ENCODE data around the gene GAL3ST3.
"Not testable (repeated sequence)": the region's sequence is repeated elsewhere in the genome, so short reads cannot be mapped to it uniquely, and the experiment has no call there.

Gene GAL3ST3

GRCh38 chr11:66048547-66049323, at the start of gene GAL3ST3:
TSS of gene GAL3ST3 (minus strand) at chr11:66049161. CDS start at chr11:66045415, 3,746 bp downstream.
- no peak for DNase-seq (ENCODE audit: low spot score)

GRCh38 chr11:66092125-66092524, 43.2 kb upstream of the GAL3ST3 start:
- DNase-seq (ENCODE audit: low spot score): not testable (repeated sequence)

GRCh38 chr11:66090288-66090687, 41.3 kb upstream of the GAL3ST3 start:
- no peak for DNase-seq (ENCODE audit: low spot score)

- no peak for DNase-seq (ENCODE audit: low spot score)
Observed at GRCh38 chr11:66089067-66089466, 40.1 kb upstream of the GAL3ST3 start.

- no peak for DNase-seq (ENCODE audit: low spot score)
Observed at GRCh38 chr11:66087148-66087908, 38.4 kb upstream of the GAL3ST3 start.

GRCh38 chr11:66084821-66085475, 36.0 kb upstream of the GAL3ST3 start:
- no peak for DNase-seq (ENCODE audit: low spot score)

- DNase-seq (ENCODE audit: low spot score): no peak
Observed at GRCh38 chr11:66083767-66084166, 34.8 kb upstream of the GAL3ST3 start.

- DNase-seq (ENCODE audit: low spot score): no peak
Observed at GRCh38 chr11:66082946-66083698, 34.2 kb upstream of the GAL3ST3 start.

GRCh38 chr11:66081505-66081904, 32.5 kb upstream of the GAL3ST3 start:
- peak; percentile 68 for DNase-seq (ENCODE audit: low spot score)

- DNase-seq (ENCODE audit: low spot score): no peak
Observed at GRCh38 chr11:66080055-66080817, 31.3 kb upstream of the GAL3ST3 start.

GRCh38 chr11:66078949-66079348, 30.0 kb upstream of the GAL3ST3 start:
- DNase-seq (ENCODE audit: low spot score): not testable (repeated sequence)

- no peak for DNase-seq (ENCODE audit: low spot score)
Observed at GRCh38 chr11:66077927-66078326, 29.0 kb upstream of the GAL3ST3 start.

GRCh38 chr11:66076561-66076960, 27.6 kb upstream of the GAL3ST3 start:
- no peak for DNase-seq (ENCODE audit: low spot score)

GRCh38 chr11:66075273-66075672, 26.3 kb upstream of the GAL3ST3 start:
- no peak for DNase-seq (ENCODE audit: low spot score)

- no peak for DNase-seq (ENCODE audit: low spot score)
Observed at GRCh38 chr11:66073669-66074068, 24.7 kb upstream of the GAL3ST3 start.

GRCh38 chr11:66072518-66072917, 23.6 kb upstream of the GAL3ST3 start:
- no peak for DNase-seq (ENCODE audit: low spot score)

- no peak for DNase-seq (ENCODE audit: low spot score)
Observed at GRCh38 chr11:66072081-66072480, 23.1 kb upstream of the GAL3ST3 start.

GRCh38 chr11:66071381-66071801, 22.4 kb upstream of the GAL3ST3 start:
- DNase-seq (ENCODE audit: low spot score): no peak

- no peak for DNase-seq (ENCODE audit: low spot score)
Observed at GRCh38 chr11:66070604-66071380, 21.8 kb upstream of the GAL3ST3 start.
